Mesothelial cell of epicardium (in vitro differentiated cells): ENCODE measurements around the gene FASN. TPM values are rescaled to one million over a fixed set of nuclear protein-coding genes. Genes with fewer than 3 reads are reported as not detected.

ENCODE experiments used
- DNase-seq, 2 experiments: peaks; one replicate each; pipeline ENCODE4 v3.0.0; 2021; ENCODE audit warnings: low spot score in 2 of 2; ENCODE audit not compliant: unreplicated experiment in 2 of 2
- H3K27ac Mint-ChIP-seq: 2 replicates; pipeline ENCODE4 v1.8.0; 2021; ENCODE audit warnings: mixed read lengths
- H3K27me3 Mint-ChIP-seq: 2 replicates; pipeline ENCODE4 v1.8.0; 2021; ENCODE audit warnings: low read depth, mixed read lengths
- H3K36me3 Mint-ChIP-seq: 2 replicates; pipeline ENCODE4 v1.8.0; 2021; ENCODE audit warnings: mixed read lengths
- H3K4me1 Mint-ChIP-seq: 2 replicates; pipeline ENCODE4 v1.8.0; 2021; ENCODE audit warnings: mixed read lengths
- H3K4me3 Mint-ChIP-seq: 2 replicates; pipeline ENCODE4 v1.8.0; 2021; ENCODE audit warnings: mild to moderate bottlenecking, moderate library complexity, mixed read lengths
- H3K9me3 Mint-ChIP-seq: 2 replicates; pipeline ENCODE4 v1.8.0; 2021; ENCODE audit warnings: mixed read lengths
- CTCF ChIP-seq: fragments of 200-600 bp; sonication (generic); IDR thresholded peaks from one replicate; pipeline ENCODE4 v1.5.0; 2021; ENCODE audit warnings: antibody characterized with exemption; ENCODE audit not compliant: unreplicated experiment
- total RNA-seq: library from RNA; stranded (reverse); gene quantifications from 3 replicates; pipeline ENCODE4 v1.2.1, GENCODE V29; 2021

The FASN gene
- total RNA-seq, 1 donor from 2014 or later: 227 TPM

DNA sequence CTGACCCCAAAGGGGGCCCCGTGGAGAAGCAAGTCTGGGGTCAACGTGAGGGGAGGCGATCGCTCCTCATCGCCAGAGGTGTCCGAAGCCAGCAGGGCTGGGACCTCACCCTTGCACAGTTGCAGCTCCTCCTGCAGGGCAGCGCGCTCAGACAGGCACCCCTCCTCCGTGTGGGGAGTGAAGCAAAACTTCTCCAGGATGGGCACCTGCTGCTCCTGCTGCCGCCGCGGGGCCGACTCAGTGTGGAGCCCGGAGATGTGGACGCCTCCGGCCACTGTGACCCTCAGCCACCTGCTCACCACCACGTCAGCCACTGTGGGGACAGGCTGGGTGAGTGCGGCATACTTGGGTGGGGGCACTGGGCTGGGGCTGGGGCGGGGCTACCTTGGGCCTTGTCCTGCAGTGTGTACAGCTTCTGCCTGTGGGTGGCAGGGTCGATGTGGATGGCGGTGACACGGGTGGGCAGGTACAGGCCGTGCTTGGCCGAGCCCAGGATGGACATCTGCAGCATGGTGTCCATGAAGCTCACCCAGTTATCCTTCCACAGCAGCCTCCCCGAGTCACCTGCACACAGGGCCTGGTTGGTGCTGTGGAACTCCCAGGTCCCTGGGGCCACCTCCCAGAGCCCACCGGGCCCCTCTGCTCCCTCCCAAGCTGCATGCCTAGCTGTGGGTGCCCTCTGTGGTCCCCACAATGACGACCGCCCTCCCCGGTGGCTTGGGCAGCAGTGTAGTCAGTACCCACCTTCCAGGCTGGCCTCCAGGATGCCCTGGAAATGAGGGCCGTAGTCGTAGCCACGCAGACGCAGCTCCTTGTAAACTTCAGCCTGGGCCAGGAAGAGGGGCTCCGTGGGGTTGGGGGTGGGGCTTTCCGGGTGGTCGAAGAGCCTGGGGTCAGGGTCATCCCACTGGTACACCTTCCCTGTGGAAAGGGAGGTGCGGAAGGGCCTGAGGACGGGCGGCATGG lies 10.8 kb downstream of the FASN start:
- Mint-ChIP-seq H3K9me3 (no peaks in the 10 kb centered on the region), H3K4me3 (no peak overlapping the region), H3K4me1 (no peaks in the 10 kb centered on the region), H3K27me3 (no peaks in the 10 kb centered on the region), H3K36me3 (peaks cover 5% of the 10 kb centered on the region), H3K27ac (no peak overlapping the region)
- no peak for TF ChIP-seq CTCF
- no peak for DNase-seq

GRCh38 chr17:82085931-82086764 lies 11.9 kb downstream of the FASN start:
- H3K9me3 Mint-ChIP-seq: no peaks in the 10 kb centered on the region
- H3K27me3 Mint-ChIP-seq: no peaks in the 10 kb centered on the region
- no peak overlapping the region for H3K27ac Mint-ChIP-seq
- H3K36me3 Mint-ChIP-seq: peaks cover 5% of the 10 kb centered on the region
- no peak overlapping the region for H3K4me3 Mint-ChIP-seq
- TF ChIP-seq CTCF: no peak
- DNase-seq: no peak
- no peaks in the 10 kb centered on the region for H3K4me1 Mint-ChIP-seq

DNA sequence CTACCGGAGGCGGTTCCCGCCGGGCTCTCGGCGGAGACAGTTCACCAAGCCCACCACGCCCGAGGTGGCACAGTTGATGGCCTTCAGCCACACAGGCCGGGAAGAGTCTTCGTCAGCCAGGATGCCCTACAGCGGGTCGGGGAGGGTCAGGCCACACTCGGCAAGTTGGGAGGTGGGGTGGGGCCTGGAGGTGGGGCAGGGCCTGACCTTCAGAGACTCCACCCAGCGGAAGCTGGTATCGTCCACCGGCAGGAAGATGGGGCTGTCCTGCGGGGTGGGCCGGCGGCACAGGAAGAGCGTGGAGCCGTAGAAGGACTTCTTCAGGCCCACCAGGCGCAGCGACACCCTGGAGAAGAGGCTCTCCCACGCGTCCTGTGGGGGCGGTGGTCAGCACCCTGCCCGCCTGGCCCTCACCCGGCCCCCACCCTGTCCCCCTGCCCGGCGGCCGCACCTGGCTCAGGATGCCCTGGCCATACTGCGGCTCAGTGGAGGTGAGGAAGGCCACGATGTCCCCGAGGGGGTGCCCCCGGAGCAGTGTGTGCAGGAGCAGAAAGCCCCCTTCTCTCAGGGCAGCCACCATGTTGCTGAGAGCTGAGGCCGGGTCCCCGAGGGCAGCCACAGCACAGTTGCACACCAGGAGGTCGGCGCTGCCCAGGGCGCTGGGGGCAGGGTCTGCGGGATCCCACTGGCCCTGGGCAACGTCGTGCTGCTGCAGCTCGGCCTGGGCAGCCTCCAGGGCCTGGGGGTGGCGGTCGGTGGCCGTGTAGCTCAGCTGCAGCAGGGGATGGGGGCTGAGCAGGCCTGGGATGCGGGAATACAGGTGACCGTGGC lies 12.8 kb downstream of the FASN start:
- Mint-ChIP-seq H3K36me3 (peaks cover 5% of the 10 kb centered on the region), H3K4me3 (no peak overlapping the region), H3K27me3 (no peaks in the 10 kb centered on the region), H3K4me1 (no peaks in the 10 kb centered on the region), H3K9me3 (no peaks in the 10 kb centered on the region), H3K27ac (no peak overlapping the region)
- DNase-seq: no peak
- TF ChIP-seq CTCF: no peak

GRCh38 chr17:82084373-82085030 lies 13.5 kb downstream of the FASN start:
- TF ChIP-seq CTCF: no peak
- Mint-ChIP-seq H3K27ac (no peak overlapping the region), H3K4me3 (no peak overlapping the region), H3K9me3 (no peaks in the 10 kb centered on the region), H3K36me3 (peaks cover 5% of the 10 kb centered on the region), H3K4me1 (no peaks in the 10 kb centered on the region), H3K27me3 (no peaks in the 10 kb centered on the region)
- no peak for DNase-seq
